22Rv1 (cell line): ENCODE data around the gene RPS6KL1.

ENCODE experiments used
- CTCF ChIP-seq: fragments of 450-650 bp; IDR thresholded peaks from 2 replicates; pipeline ENCODE4 v1.5.1; 2017; ENCODE audit warnings: mild to moderate bottlenecking
- ZFX ChIP-seq: fragments of 450-650 bp; IDR thresholded peaks from 2 replicates; pipeline ENCODE4 v1.6.1; 2017; ENCODE audit warnings: antibody characterized with exemption, borderline replicate concordance

- TF ChIP-seq CTCF (no peak), ZFX (no peak)
These were observed 13.6 kb downstream of the RPS6KL1 start for GRCh38 chr14:74909501-74909900.
